Left lung (tissue), 10 donors: Measurements from ENCODE around the gene ASB10. TPM values are rescaled to one million over a fixed set of nuclear protein-coding genes. Genes with fewer than 3 reads are reported as not detected.

Experiments
- ATAC-seq: fragments of 200-7000 bp; cut with Tn5 transposase; one replicate; pipeline ENCODE4 v1.9.1; 2020; ENCODE audit warnings: moderate library complexity
- DNase-seq, 4 donors: peaks; one replicate each; pipeline ENCODE4 v3.0.0-alpha.2; 2013 to 2020
- H3K27ac ChIP-seq, 2 donors: fragments of 200-600 bp; sonication (generic) in 1 of 2; one replicate each; pipeline versions ENCODE4 v1.5.0 to v1.8.0; 2020 to 2021
- H3K27me3 ChIP-seq, 2 donors: fragments of 200-600 bp; sonication (generic) in 1 of 2; one replicate each; pipeline versions ENCODE4 v1.5.0 to v1.8.0; 2020 to 2021
- H3K36me3 ChIP-seq, 2 donors: fragments of 200-600 bp; sonication (generic) in 1 of 2; one replicate each; pipeline versions ENCODE4 v1.5.0 to v1.8.0; 2020 to 2021
- H3K4me1 ChIP-seq, 2 donors: fragments of 200-600 bp; one replicate each; pipeline ENCODE4 v1.8.0; 2021
- H3K4me3 ChIP-seq, 2 donors: fragments of 200-600 bp; sonication (generic) in 1 of 2; one replicate each; pipeline versions ENCODE4 v1.5.0 to v1.8.0; 2020 to 2021; ENCODE audit warnings: mild to moderate bottlenecking in 1 of 2
- H3K9me3 ChIP-seq, 2 donors: fragments of 200-600 bp; sonication (generic) in 1 of 2; one replicate each; pipeline versions ENCODE4 v1.5.0 to v1.8.0; 2020 to 2021
- CTCF ChIP-seq, 2 donors: fragments of 200-600 bp; sonication (generic) in 1 of 2; IDR thresholded peaks; one replicate each; pipeline versions ENCODE4 v1.5.0 to v1.8.0; 2021; ENCODE audit warnings: antibody characterized with exemption in 2 of 2
- intact Hi-C, 2 donors: fragments of 100-400 bp; cut with DNase I; formaldehyde crosslinking; loops; one replicate each; pipeline versions ENCODE4 v1.11.2 to v1.14.2; 2022
- polyA plus RNA-seq, 6 donors: library from polyadenylated mRNA; unstranded; fragments of 120-200 nt; gene quantifications; one replicate each; pipeline ENCODE4 v1.2.1, GENCODE V29; 2013; ENCODE audit not compliant: insufficient read length in 6 of 6
- total RNA-seq, 2 donors: library from RNA; stranded (reverse); fragmentation: NEBNext Ultra II Directional; extraction: Animal tissue kit (Norgen Biotek cat#: 25700); gene quantifications; one replicate each; pipeline ENCODE4 v1.2.1, GENCODE V29; 2021
- donor health status: DM: no; HTN: yes; CAD: no.
- donor health status: DM: no; HTN: no; CAD: no.

ASB10 gene
- total and polyA plus RNA-seq, 8 donors, result not detected

- H3K9me3 ChIP-seq, result no peaks in the 10 kb centered on the region
- intact Hi-C loops, result no loop called here
Observed at GRCh38 chr7:151131224-151131591, 55.8 kb downstream of the ASB10 start.

GRCh38 chr7:151130741-151131157, 56.3 kb downstream of the ASB10 start:
- no peaks in the 10 kb centered on the region for H3K9me3 ChIP-seq
- ATAC-seq (no peak), DNase-seq (peak in 1 of 4 donors; percentile 49)
- peaks cover 0 to 4% of the 10 kb centered on the region in 2 donors for H3K4me1 ChIP-seq
- no peaks in the 10 kb centered on the region for H3K27me3 ChIP-seq
- no peak overlapping the region for H3K27ac ChIP-seq
- peaks cover 0 to 94% of the 10 kb centered on the region in 2 donors for H3K36me3 ChIP-seq
- intact Hi-C loops, result no loop called here
- TF ChIP-seq CTCF (IDR thresholded peaks at IDR 0.05), result no peak
- H3K4me3 ChIP-seq, result no peak overlapping the region

More at GRCh38 chr7:151131224-151131591, 55.8 kb downstream of the ASB10 start:
- ATAC-seq (no peak), DNase-seq (no peak)
- TF ChIP-seq CTCF (IDR thresholded peaks at IDR 0.05), result no peak
- Histone ChIP-seq H3K36me3 (peaks cover 0 to 95% of the 10 kb centered on the region in 2 donors), H3K27me3 (no peaks in the 10 kb centered on the region), H3K4me1 (no peaks in the 10 kb centered on the region), H3K4me3 (no peak overlapping the region), H3K27ac (no peak overlapping the region)

- DNase-seq (peak in 1 of 4 donors; percentile 64), ATAC-seq (no peak)
- no peaks in the 10 kb centered on the region for H3K9me3 ChIP-seq
- H3K36me3 ChIP-seq, result peaks cover 0 to 94% of the 10 kb centered on the region in 2 donors
- peaks cover 5 to 10% of the 10 kb centered on the region in 2 donors for H3K4me1 ChIP-seq
- no peak overlapping the region for H3K27ac ChIP-seq
- H3K4me3 ChIP-seq, result no peak overlapping the region
- intact Hi-C loops, result loop anchor here in 1 of 2 donors (5.0 kb wide), 1 partner anchor 42 kb away; no protein-coding TSS in a partner anchor
- TF ChIP-seq CTCF (IDR thresholded peaks at IDR 0.05), result no peak
- H3K27me3 ChIP-seq, result no peaks in the 10 kb centered on the region
Observed at GRCh38 chr7:151129960-151130591, 57.0 kb downstream of the ASB10 start.

GRCh38 chr7:151129117-151129959, 57.7 kb downstream of the ASB10 start:
- intact Hi-C loops, result loop anchor here in 1 of 2 donors (5.0 kb wide), 1 partner anchor 43 kb away; no protein-coding TSS in a partner anchor
- TF ChIP-seq CTCF (IDR thresholded peaks at IDR 0.05), result no peak
- peak in 1 of 4 donors; percentile 57 for DNase-seq
- peaks cover 0 to 94% of the 10 kb centered on the region in 2 donors for H3K36me3 ChIP-seq
- no peak overlapping the region for H3K27ac ChIP-seq
- no peak for ATAC-seq
- no peak overlapping the region for H3K4me3 ChIP-seq
- H3K27me3 ChIP-seq, result no peaks in the 10 kb centered on the region
- no peaks in the 10 kb centered on the region for H3K9me3 ChIP-seq
- H3K4me1 ChIP-seq, result peaks cover 6 to 10% of the 10 kb centered on the region in 2 donors

- Histone ChIP-seq H3K9me3 (no peaks in the 10 kb centered on the region), H3K4me1 (peaks cover 10 to 12% of the 10 kb centered on the region in 2 donors), H3K36me3 (peaks cover 0 to 94% of the 10 kb centered on the region in 2 donors), H3K27me3 (no peaks in the 10 kb centered on the region), H3K27ac (no peak overlapping the region), H3K4me3 (no peak overlapping the region)
- DNase-seq, result peak in 1 of 4 donors; percentile 35
- no peak for TF ChIP-seq CTCF (IDR thresholded peaks at IDR 0.05)
- ATAC-seq, result no peak
- intact Hi-C loops, result loop anchor here in 1 of 2 donors (5.0 kb wide), 1 partner anchor 44 kb away; no protein-coding TSS in a partner anchor
Observed at GRCh38 chr7:151128716-151129115, 58.3 kb downstream of the ASB10 start.
